ENCODE data around the gene MRPL54. TPM values are rescaled to one million over a fixed set of nuclear protein-coding genes. Genes with fewer than 3 reads are reported as not detected.

The MRPL54 gene
- total RNA-seq, 3 donors from 2014 or later (not counting 1 experiment from before 2014, with no cell fraction given), result 54.1 to 60.5 (median 55.5) TPM

- Mint-ChIP-seq H3K36me3 (peaks cover 8% of the 10 kb centered on the region), H3K27ac (peak overlapping the region; percentile 83 to 93), H3K27me3 (ENCODE audit: low read depth in 2 of 2) (no peaks in the 10 kb centered on the region), H3K9me3 (peaks cover 3 to 5% of the 10 kb centered on the region in 2 donors), H3K4me3 (peak overlapping the region; percentile 90), H3K4me1 (peaks cover 28 to 53% of the 10 kb centered on the region in 2 donors)
- Histone ChIP-seq H3K36me3 (ENCODE audit: control insufficient read depth, insufficient read depth, low read length) (peaks cover 35% of the 10 kb centered on the region), H3K27ac (ENCODE audit: low read length) (peak overlapping the region; percentile 73), H3K9me3 (ENCODE audit: control insufficient read depth, insufficient read depth, low read length) (peaks cover 20% of the 10 kb centered on the region), H3K4me3 (ENCODE audit: low read length) (peak overlapping the region; percentile 90), H3K27me3 (ENCODE audit: control insufficient read depth, insufficient read depth, low read length) (no peaks in the 10 kb centered on the region), H3K4me1 (ENCODE audit: control insufficient read depth, insufficient read depth, low read length) (peaks cover 70% of the 10 kb centered on the region)
- no peak for TF ChIP-seq CTCF (IDR thresholded peaks at IDR 0.05)
- intact Hi-C loops (cut with micrococcal nuclease), result loop anchor here (2.0 to 10.0 kb wide), 2 partner anchors 14 to 200 kb away; partner anchors contain the start of gene EEF2
- no peak for ATAC-seq
- peak in 1 of 2 donors; percentile 20 for DNase-seq
- WGBS (ENCODE audit: insufficient coverage), result 21% methylated on average over 23 of the region's 25 CpGs
These were observed 22.3 kb downstream of the MRPL54 start for GRCh38 chr19:3784607-3785450.

- Histone ChIP-seq H3K4me1 (ENCODE audit: control insufficient read depth, insufficient read depth, low read length) (peaks cover 77% of the 10 kb centered on the region), H3K36me3 (ENCODE audit: control insufficient read depth, insufficient read depth, low read length) (peaks cover 35% of the 10 kb centered on the region), H3K27me3 (ENCODE audit: control insufficient read depth, insufficient read depth, low read length) (no peaks in the 10 kb centered on the region), H3K9me3 (ENCODE audit: control insufficient read depth, insufficient read depth, low read length) (peaks cover 20% of the 10 kb centered on the region), H3K4me3 (ENCODE audit: low read length) (peak overlapping the region; percentile 90), H3K27ac (ENCODE audit: low read length) (peak overlapping the region; percentile 73)
- H3K4me3 Mint-ChIP-seq, result peak overlapping the region; percentile 90
- peaks cover 3 to 5% of the 10 kb centered on the region in 2 donors for H3K9me3 Mint-ChIP-seq
- no peaks in the 10 kb centered on the region for H3K27me3 Mint-ChIP-seq (ENCODE audit: low read depth in 2 of 2)
- no peak for TF ChIP-seq CTCF (IDR thresholded peaks at IDR 0.05)
- peaks cover 8% of the 10 kb centered on the region for H3K36me3 Mint-ChIP-seq
- intact Hi-C loops (cut with micrococcal nuclease), result loop anchor here (2.0 to 10.0 kb wide), 2 partner anchors 13 to 199 kb away; partner anchors contain the start of gene EEF2
- peaks cover 34 to 60% of the 10 kb centered on the region in 2 donors for H3K4me1 Mint-ChIP-seq
- DNase-seq (no peak), ATAC-seq (peak in 1 of 3 donors; percentile 3)
- H3K27ac Mint-ChIP-seq, result peak overlapping the region; percentile 83 to 93
- WGBS (ENCODE audit: insufficient coverage), result under 1% methylated on average over 44 of the region's 47 CpGs
These were observed 23.0 kb downstream of the MRPL54 start for GRCh38 chr19:3785451-3785937.

GRCh38 chr19:3785938-3786824 lies 23.7 kb downstream of the MRPL54 start, which contains the start of gene MATK:
Gene MATK (minus strand): TSS chr19:3786381. CDS start chr19:3785135, 1,246 bp downstream.
- Histone ChIP-seq H3K27me3 (ENCODE audit: control insufficient read depth, insufficient read depth, low read length) (no peaks in the 10 kb centered on the region), H3K4me1 (ENCODE audit: control insufficient read depth, insufficient read depth, low read length) (peaks cover 77% of the 10 kb centered on the region), H3K9me3 (ENCODE audit: control insufficient read depth, insufficient read depth, low read length) (peaks cover 20% of the 10 kb centered on the region), H3K36me3 (ENCODE audit: control insufficient read depth, insufficient read depth, low read length) (peaks cover 32% of the 10 kb centered on the region), H3K27ac (ENCODE audit: low read length) (peak within 1 kb of the TSS; percentile 73), H3K4me3 (ENCODE audit: low read length) (peak within 1 kb of the TSS; percentile 90)
- H3K36me3 Mint-ChIP-seq, result peaks cover 8% of the 10 kb centered on the region
- H3K4me3 Mint-ChIP-seq, result peak within 1 kb of the TSS; percentile 90
- WGBS (ENCODE audit: insufficient coverage), result 1% methylated on average over 100 of the region's 101 CpGs
- peaks cover 39 to 61% of the 10 kb centered on the region in 2 donors for H3K4me1 Mint-ChIP-seq
- H3K9me3 Mint-ChIP-seq, result peaks cover 3 to 5% of the 10 kb centered on the region in 2 donors
- ATAC-seq, result peak; percentile 29 to 39 (median 33)
- peak within 1 kb of the TSS; percentile 83 to 93 for H3K27ac Mint-ChIP-seq
- peak; percentile 56 to 58 for DNase-seq
- TF ChIP-seq CTCF (IDR thresholded peaks at IDR 0.05), result no peak
- intact Hi-C loops (cut with micrococcal nuclease), result loop anchor here (2.0 to 10.0 kb wide), 2 partner anchors 13 to 199 kb away; partner anchors contain the start of gene EEF2
- H3K27me3 Mint-ChIP-seq (ENCODE audit: low read depth in 2 of 2), result no peaks in the 10 kb centered on the region
